AG04449 (cell line): ENCODE measurements around the gene MUC12.

Experiments
- CTCF ChIA-PET: fragments of 350-600 bp; formaldehyde crosslinking; extraction: SDS; loops from one replicate; lab custom pipeline; 2021; ENCODE audit warnings: antibody characterized with exemption; lab: Yijun Ruan, JAX
- POLR2A ChIA-PET: fragments of 400-600, 350-600 bp; formaldehyde crosslinking; extraction: SDS; loops from one replicate; lab custom pipeline; 2020; ENCODE audit warnings: antibody characterized with exemption, inconsistent platforms; lab: Yijun Ruan, JAX
- DNase-seq: peaks from one replicate; pipeline ENCODE4 v3.0.0-alpha.2; 2010; ENCODE audit warnings: low read depth, low spot score
- H3K4me3 ChIP-seq: 2 replicates; pipeline ENCODE4 v1.5.1; 2011; ENCODE audit warnings: low read depth, mild to moderate bottlenecking, control low read depth, low read length
- CTCF ChIP-seq: IDR thresholded peaks from one replicate; pipeline ENCODE4 v1.5.1; 2011; ENCODE audit warnings: mild to moderate bottlenecking, moderate library complexity, low read length, control low read depth, inconsistent platforms; ENCODE audit not compliant: insufficient read depth; ENCODE audit errors: missing control alignments

The MUC12 gene

GRCh38 chr7:100942045-100942774 is 27.2 kb upstream of the MUC12 start:
- ChIA-PET POLR2A (no interaction called here), CTCF (interaction anchor here (1.5 to 1.8 kb wide), 2 partner anchors 44 to 117 kb away, joined by 3 to 4 read pairs; no protein-coding TSS in a partner anchor)
- no peak overlapping the region for H3K4me3 ChIP-seq
- no peak for DNase-seq
- no peak for TF ChIP-seq CTCF

- no peak overlapping the region for H3K4me3 ChIP-seq
- no peak for DNase-seq
- no peak for TF ChIP-seq CTCF
- POLR2A ChIA-PET = no interaction called here
- CTCF ChIA-PET = interaction anchor here (1.5 to 1.8 kb wide), 2 partner anchors 115 to 134 kb away, joined by 3 to 4 read pairs; no protein-coding TSS in a partner anchor
Observed at GRCh38 chr7:100943693-100944092, 25.7 kb upstream of the MUC12 start.

- DNase-seq = no peak
- no peak for TF ChIP-seq CTCF
- POLR2A ChIA-PET = no interaction called here
- no peak overlapping the region for H3K4me3 ChIP-seq
- CTCF ChIA-PET = interaction anchor here (1.5 kb wide), 1 partner anchor 133 kb away, joined by 3 read pairs; no protein-coding TSS in a partner anchor
Observed at GRCh38 chr7:100944138-100944537, 25.2 kb upstream of the MUC12 start.

- no peak for TF ChIP-seq CTCF
- ChIA-PET CTCF (no interaction called here), POLR2A (no interaction called here)
- no peak for DNase-seq
- no peak overlapping the region for H3K4me3 ChIP-seq
Observed at GRCh38 chr7:100946111-100946510, 23.3 kb upstream of the MUC12 start.

GRCh38 chr7:100946766-100947365 is 22.5 kb upstream of the MUC12 start:
- DNase-seq = no peak
- ChIA-PET POLR2A (no interaction called here), CTCF (no interaction called here)
- no peak for TF ChIP-seq CTCF
- H3K4me3 ChIP-seq = no peak overlapping the region

GRCh38 chr7:100947792-100948191 is 21.6 kb upstream of the MUC12 start:
- POLR2A ChIA-PET = no interaction called here
- no peak overlapping the region for H3K4me3 ChIP-seq
- TF ChIP-seq CTCF = no peak
- CTCF ChIA-PET = no interaction called here
- no peak for DNase-seq
